ENCODE measurements around the gene CDH3. TPM values are rescaled to one million over a fixed set of nuclear protein-coding genes. Genes with fewer than 3 reads are reported as not detected.

CDH3 gene
- total RNA-seq, 1 experiment from 2014 or later = not detected

GRCh38 chr16:68636818-68637217, 8.3 kb upstream of the CDH3 start:
- intact Hi-C loops (cut with micrococcal nuclease; ENCODE audit: unreplicated experiment) = no loop called here
- H3K27me3 ChIP-seq (replicated peaks; ENCODE audit: insufficient read depth, low read depth, low read length, poor library complexity) = no peaks in the 10 kb centered on the region
- ChIA-PET CTCF (no interaction called here), POLR2A (ENCODE audit: low non-redundant PET) (no interaction called here)
- H3K4me3 ChIP-seq (ENCODE audit: low read depth, low read length, poor library complexity, severe bottlenecking) = no peak overlapping the region
- TF ChIP-seq CTCF (conservative IDR thresholded peaks at IDR 0.05; ENCODE audit: low read depth, low read length) (no peak), EZH2 (IDR thresholded peaks at IDR 0.05; ENCODE audit: borderline replicate concordance, low read depth, low read length, poor library complexity, severe bottlenecking) (no peak)
- H3K9me3 ChIP-seq (ENCODE audit: low read depth, low read length, poor library complexity, severe bottlenecking) = no peaks in the 10 kb centered on the region
- H3K36me3 ChIP-seq (ENCODE audit: insufficient read depth, low read length, poor library complexity, severe bottlenecking) = no peaks in the 10 kb centered on the region
- no peaks in the 10 kb centered on the region for H3K4me1 ChIP-seq (ENCODE audit: insufficient read depth, low read length, poor library complexity, severe bottlenecking)
- no TSS peak for BruUV-seq (replicated peaks)
- DNase-seq (ENCODE audit: low spot score) = no peak
- H3K27ac ChIP-seq (ENCODE audit: low read depth, low read length, poor library complexity, severe bottlenecking) = no peak overlapping the region

- Histone ChIP-seq H3K27me3 (replicated peaks; ENCODE audit: insufficient read depth, low read depth, low read length, poor library complexity) (peaks cover 26% of the 10 kb centered on the region), H3K9me3 (ENCODE audit: low read depth, low read length, poor library complexity, severe bottlenecking) (no peaks in the 10 kb centered on the region), H3K4me3 (ENCODE audit: low read depth, low read length, poor library complexity, severe bottlenecking) (no peak overlapping the region), H3K4me1 (ENCODE audit: insufficient read depth, low read length, poor library complexity, severe bottlenecking) (peaks cover 10% of the 10 kb centered on the region), H3K27ac (ENCODE audit: low read depth, low read length, poor library complexity, severe bottlenecking) (no peak overlapping the region), H3K36me3 (ENCODE audit: insufficient read depth, low read length, poor library complexity, severe bottlenecking) (no peaks in the 10 kb centered on the region)
- no peak for DNase-seq (ENCODE audit: low spot score)
- BruUV-seq (replicated peaks) = no TSS peak
- TF ChIP-seq EZH2 (IDR thresholded peaks at IDR 0.05; ENCODE audit: borderline replicate concordance, low read depth, low read length, poor library complexity, severe bottlenecking) (no peak), CTCF (conservative IDR thresholded peaks at IDR 0.05; ENCODE audit: low read depth, low read length) (no peak)
- intact Hi-C loops (cut with micrococcal nuclease; ENCODE audit: unreplicated experiment) = no loop called here
- POLR2A ChIA-PET (ENCODE audit: low non-redundant PET) = no interaction called here
- CTCF ChIA-PET = no interaction called here
Measured at GRCh38 chr16:68640972-68641371, 4.1 kb upstream of the CDH3 start.

- intact Hi-C loops (cut with micrococcal nuclease; ENCODE audit: unreplicated experiment) = no loop called here
Measured at GRCh38 chr16:68642047-68642435, 3.1 kb upstream of the CDH3 start.

More at GRCh38 chr16:68642047-68642435, 3.1 kb upstream of the CDH3 start:
- H3K36me3 ChIP-seq (ENCODE audit: insufficient read depth, low read length, poor library complexity, severe bottlenecking) = no peaks in the 10 kb centered on the region
- DNase-seq (ENCODE audit: low spot score) = no peak
- ChIA-PET CTCF (no interaction called here), POLR2A (ENCODE audit: low non-redundant PET) (no interaction called here)
- no peaks in the 10 kb centered on the region for H3K9me3 ChIP-seq (ENCODE audit: low read depth, low read length, poor library complexity, severe bottlenecking)
- no peak for TF ChIP-seq CTCF (conservative IDR thresholded peaks at IDR 0.05; ENCODE audit: low read depth, low read length)
- TF ChIP-seq EZH2 (IDR thresholded peaks at IDR 0.05; ENCODE audit: borderline replicate concordance, low read depth, low read length, poor library complexity, severe bottlenecking) = no peak
- peaks cover 34% of the 10 kb centered on the region for H3K27me3 ChIP-seq (replicated peaks; ENCODE audit: insufficient read depth, low read depth, low read length, poor library complexity)
- peak overlapping the region; percentile 30 for H3K4me3 ChIP-seq (ENCODE audit: low read depth, low read length, poor library complexity, severe bottlenecking)
- H3K27ac ChIP-seq (ENCODE audit: low read depth, low read length, poor library complexity, severe bottlenecking) = no peak overlapping the region
- no TSS peak for BruUV-seq (replicated peaks)
- H3K4me1 ChIP-seq (ENCODE audit: insufficient read depth, low read length, poor library complexity, severe bottlenecking) = peaks cover 19% of the 10 kb centered on the region
